Colonic mucosa (tissue), 4 donors: ENCODE data around the gene SERPINI1. TPM values are rescaled to one million over a fixed set of nuclear protein-coding genes. Genes with fewer than 3 reads are reported as not detected.

ENCODE experiments used
- DNase-seq: peaks from one replicate; pipeline ENCODE4 v3.0.0-alpha.2; 2020
- H3K27ac ChIP-seq: fragments of 200-600 bp; one replicate; pipeline ENCODE4 v1.8.0; 2021
- H3K27me3 ChIP-seq: fragments of 200-600 bp; one replicate; pipeline ENCODE4 v1.8.0; 2021
- H3K36me3 ChIP-seq: fragments of 200-600 bp; one replicate; pipeline ENCODE4 v1.8.0; 2021
- H3K4me1 ChIP-seq: fragments of 200-600 bp; one replicate; pipeline ENCODE4 v1.8.0; 2021; ENCODE audit warnings: mild to moderate bottlenecking
- H3K4me3 ChIP-seq: fragments of 200-600 bp; one replicate; pipeline ENCODE4 v1.8.0; 2021
- H3K9ac ChIP-seq, 2 donors: one replicate each; pipeline ENCODE4 v1.7.0; 2013; ENCODE audit warnings: control low read depth in 2 of 2, low read depth in 2 of 2, low read length in 2 of 2
- H3K9me3 ChIP-seq: fragments of 200-600 bp; one replicate; pipeline ENCODE4 v1.8.0; 2021
- intact Hi-C: fragments of 100-400 bp; cut with DNase I; formaldehyde crosslinking; loops from one replicate; pipeline ENCODE4 v1.14.1; 2022
- total RNA-seq, 2 donors: library from RNA; stranded (reverse); fragmentation: NEBNext Ultra II Directional in 1 of 2; extraction: Animal tissue kit (Norgen Biotek cat#: 25700) in 1 of 2; gene quantifications; one replicate each; pipeline ENCODE4 v1.2.1, GENCODE V29; 2021
- TF ChIP-seq, protein P1 (sequence below): fragments of 200-600 bp; IDR thresholded peaks from one replicate; pipeline ENCODE4 v1.8.0; 2022; ENCODE audit warnings: antibody characterized with exemption, mild to moderate bottlenecking
- donor health status: healthy.
- donor health status: DM: no; HTN: no; CAD: no.
- donor health status: DM: no; HTN: no; CAD: no.

SERPINI1 gene
- total RNA-seq, 2 donors from 2014 or later = 1.1 to 1.3 TPM

DNA sequence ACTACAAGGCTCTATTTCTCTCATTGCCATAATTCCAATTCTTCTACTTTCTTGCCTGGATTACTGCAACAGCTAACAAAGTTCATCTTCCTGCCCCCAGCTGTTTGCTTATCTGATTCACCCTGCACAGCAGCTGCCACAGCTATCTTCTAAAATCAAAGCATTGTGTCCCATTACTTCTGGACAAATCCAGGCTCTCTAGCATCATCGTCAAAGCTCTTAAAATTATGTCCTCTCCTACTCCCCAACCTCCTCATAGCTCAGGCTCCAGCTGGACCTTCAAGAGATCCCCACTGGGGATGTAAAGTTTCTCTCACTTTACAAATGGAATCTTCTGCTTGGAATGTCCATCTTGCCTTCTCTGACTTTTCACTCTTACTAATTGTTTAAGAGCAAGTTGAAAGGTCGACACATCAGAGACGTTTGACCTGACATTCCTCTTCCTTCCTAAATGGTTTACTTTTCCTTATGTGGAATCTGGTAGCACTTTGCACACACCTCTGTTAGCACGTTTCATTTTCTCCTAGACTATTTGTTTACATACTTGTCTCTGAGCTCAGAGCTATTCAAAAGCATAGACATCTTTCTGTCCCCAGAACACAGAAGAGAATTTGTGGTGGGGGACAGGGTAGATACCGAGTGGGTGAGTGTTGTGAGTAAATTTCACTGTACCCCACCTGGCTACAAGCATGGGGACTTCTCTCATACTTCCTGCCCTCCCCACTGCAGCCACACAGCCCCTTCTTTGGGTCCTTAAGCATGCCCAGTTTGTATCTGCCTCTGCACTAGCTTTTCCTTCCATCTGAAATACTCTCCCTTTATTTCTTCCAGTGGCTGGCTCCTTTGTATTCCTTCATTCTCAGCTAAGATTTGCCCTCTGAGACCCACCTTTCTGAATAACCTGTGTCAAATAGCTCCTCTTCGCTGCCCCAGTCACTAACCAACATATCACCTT lies 77.9 kb downstream of the SERPINI1 start:
- no peak overlapping the region for H3K9ac ChIP-seq
- no peaks in the 10 kb centered on the region for H3K4me1 ChIP-seq
- no peaks in the 10 kb centered on the region for H3K27me3 ChIP-seq
- no peak overlapping the region for H3K27ac ChIP-seq
- H3K4me3 ChIP-seq = no peak overlapping the region
- TF ChIP-seq, protein P1, sequence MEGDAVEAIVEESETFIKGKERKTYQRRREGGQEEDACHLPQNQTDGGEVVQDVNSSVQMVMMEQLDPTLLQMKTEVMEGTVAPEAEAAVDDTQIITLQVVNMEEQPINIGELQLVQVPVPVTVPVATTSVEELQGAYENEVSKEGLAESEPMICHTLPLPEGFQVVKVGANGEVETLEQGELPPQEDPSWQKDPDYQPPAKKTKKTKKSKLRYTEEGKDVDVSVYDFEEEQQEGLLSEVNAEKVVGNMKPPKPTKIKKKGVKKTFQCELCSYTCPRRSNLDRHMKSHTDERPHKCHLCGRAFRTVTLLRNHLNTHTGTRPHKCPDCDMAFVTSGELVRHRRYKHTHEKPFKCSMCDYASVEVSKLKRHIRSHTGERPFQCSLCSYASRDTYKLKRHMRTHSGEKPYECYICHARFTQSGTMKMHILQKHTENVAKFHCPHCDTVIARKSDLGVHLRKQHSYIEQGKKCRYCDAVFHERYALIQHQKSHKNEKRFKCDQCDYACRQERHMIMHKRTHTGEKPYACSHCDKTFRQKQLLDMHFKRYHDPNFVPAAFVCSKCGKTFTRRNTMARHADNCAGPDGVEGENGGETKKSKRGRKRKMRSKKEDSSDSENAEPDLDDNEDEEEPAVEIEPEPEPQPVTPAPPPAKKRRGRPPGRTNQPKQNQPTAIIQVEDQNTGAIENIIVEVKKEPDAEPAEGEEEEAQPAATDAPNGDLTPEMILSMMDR = no peak
- no peak for DNase-seq
- intact Hi-C loops = no loop called here
- H3K36me3 ChIP-seq = no peaks in the 10 kb centered on the region
- no peaks in the 10 kb centered on the region for H3K9me3 ChIP-seq

DNA sequence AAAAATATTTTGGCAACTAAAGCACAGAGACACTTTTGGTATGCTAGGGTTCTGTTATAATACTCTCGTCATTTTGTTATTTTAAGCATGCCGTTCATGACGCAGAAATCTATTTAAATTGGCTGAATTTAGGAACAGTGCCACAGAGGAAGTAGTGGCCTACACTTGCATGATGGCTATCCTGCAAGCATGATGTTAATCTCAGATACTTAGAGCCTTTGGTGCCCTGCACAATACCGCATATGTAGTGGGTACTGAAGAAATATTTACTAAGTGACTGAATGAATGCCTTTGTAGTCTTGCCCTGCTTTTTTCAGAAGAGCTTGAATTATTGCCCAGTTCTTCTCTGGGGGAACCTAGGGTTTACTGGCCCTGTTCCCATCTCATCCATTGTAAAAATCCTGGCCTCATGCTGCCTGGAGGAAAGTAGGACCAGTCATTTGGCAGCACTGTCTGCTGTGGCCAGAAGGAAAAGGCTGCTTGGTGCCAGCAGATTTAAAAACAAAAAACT lies 79.0 kb downstream of the SERPINI1 start:
- no peak for DNase-seq
- intact Hi-C loops = no loop called here
- Histone ChIP-seq H3K4me3 (no peak overlapping the region), H3K4me1 (no peaks in the 10 kb centered on the region), H3K9me3 (no peaks in the 10 kb centered on the region), H3K36me3 (no peaks in the 10 kb centered on the region), H3K27me3 (no peaks in the 10 kb centered on the region), H3K27ac (no peak overlapping the region), H3K9ac (no peak overlapping the region)
- TF ChIP-seq, protein P1 = no peak

DNA sequence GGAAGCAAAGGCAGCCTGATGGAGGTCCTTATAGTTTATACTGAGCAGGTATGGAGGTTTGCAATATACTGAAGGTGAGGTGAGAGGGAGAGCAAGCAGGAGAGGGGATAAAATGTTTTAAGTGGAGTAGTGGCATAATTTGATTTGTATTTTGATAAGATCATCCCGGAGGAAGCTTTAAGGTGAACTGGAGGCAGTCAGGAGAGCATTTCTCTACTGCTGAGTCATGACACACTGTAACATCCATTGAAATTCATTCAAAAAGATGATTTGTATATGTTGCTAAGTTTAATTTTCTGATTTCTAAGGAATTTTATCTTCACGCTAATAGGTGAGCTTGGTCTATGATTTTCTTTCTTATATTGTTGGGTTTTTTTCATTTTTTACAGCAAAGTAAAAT lies 81.4 kb downstream of the SERPINI1 start:
- TF ChIP-seq, protein P1 = no peak

DNA sequence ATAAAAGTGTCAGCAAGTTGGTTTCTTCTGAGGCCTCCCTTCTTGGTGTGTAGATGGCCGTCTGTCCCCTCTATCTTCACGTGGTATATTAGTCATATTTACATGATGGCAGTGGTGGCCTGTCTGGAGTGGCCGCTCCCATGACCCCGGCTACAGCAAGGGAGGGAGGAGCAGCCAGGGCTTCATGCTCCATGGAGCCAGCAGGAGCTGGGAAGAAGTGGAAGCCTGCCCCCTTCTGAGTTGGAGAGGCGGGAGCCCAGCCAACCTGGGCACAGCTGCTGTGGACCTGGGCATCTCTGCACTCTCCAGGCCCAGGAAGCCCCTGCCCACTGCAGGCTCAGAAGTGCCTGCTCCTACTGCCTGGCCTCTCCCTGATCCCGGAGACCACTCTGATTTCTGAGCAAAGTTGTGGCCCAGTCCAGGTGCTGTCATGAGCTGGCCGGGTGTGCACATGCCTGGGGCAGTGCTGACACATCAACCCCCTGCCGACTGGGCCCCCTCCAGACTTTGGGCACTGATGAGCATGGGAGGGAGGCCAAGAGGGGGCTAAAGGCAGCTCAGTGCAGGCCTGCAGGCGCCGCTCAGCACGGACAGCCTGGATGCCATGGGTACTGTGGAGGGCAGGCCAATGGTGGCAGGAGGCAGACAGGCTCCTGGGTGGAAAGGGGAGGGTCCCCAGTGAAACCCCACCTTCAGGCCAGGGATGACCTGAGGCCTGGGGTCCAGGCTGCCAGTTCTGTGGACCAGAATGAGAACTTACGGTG lies 84.8 kb downstream of the SERPINI1 start:
- intact Hi-C loops = no loop called here
- TF ChIP-seq, protein P1 = no peak
- H3K9me3 ChIP-seq = no peaks in the 10 kb centered on the region
- no peak overlapping the region for H3K4me3 ChIP-seq
- H3K4me1 ChIP-seq = no peaks in the 10 kb centered on the region
- no peaks in the 10 kb centered on the region for H3K27me3 ChIP-seq
- no peaks in the 10 kb centered on the region for H3K36me3 ChIP-seq
- H3K27ac ChIP-seq = no peak overlapping the region
- no peak for DNase-seq
- no peak overlapping the region for H3K9ac ChIP-seq

More for the DNA sequence above, 81.4 kb downstream of the SERPINI1 start:
- H3K9ac ChIP-seq = no peak overlapping the region
- H3K27me3 ChIP-seq = no peaks in the 10 kb centered on the region
- no peaks in the 10 kb centered on the region for H3K9me3 ChIP-seq
- H3K27ac ChIP-seq = no peak overlapping the region
- no peak overlapping the region for H3K4me3 ChIP-seq
- intact Hi-C loops = no loop called here
- no peaks in the 10 kb centered on the region for H3K36me3 ChIP-seq
- no peak for DNase-seq
- no peaks in the 10 kb centered on the region for H3K4me1 ChIP-seq

DNA sequence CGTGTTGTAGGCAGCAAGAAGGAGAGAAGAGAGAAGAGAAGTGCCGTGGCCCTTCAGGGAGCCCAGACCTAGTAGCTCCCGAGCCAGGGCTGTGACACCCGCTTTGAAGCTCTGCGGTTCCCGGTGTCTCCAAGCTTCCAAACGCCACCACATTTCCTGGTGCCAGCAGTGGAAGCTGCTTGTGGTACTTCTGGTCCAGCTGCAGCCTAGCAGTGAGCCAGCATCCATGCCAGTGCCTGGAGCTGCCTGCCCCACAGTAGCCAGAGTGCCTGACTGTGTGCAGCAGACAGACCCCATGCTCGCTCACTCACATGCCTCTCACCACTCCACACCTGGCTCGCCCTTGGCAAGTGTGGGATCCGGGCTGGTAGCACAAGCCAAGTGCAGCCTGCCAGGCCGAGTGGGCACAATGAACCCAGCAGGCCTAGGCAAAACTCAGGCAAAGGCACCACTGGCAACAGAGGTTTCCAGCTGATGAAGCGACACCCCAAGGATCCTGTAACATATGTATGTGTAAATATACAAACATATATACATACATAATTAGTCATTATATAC lies 85.8 kb downstream of the SERPINI1 start:
- DNase-seq = no peak
- Histone ChIP-seq H3K36me3 (no peaks in the 10 kb centered on the region), H3K27me3 (no peaks in the 10 kb centered on the region), H3K27ac (no peak overlapping the region), H3K9ac (no peak overlapping the region), H3K4me1 (no peaks in the 10 kb centered on the region), H3K4me3 (no peak overlapping the region), H3K9me3 (no peaks in the 10 kb centered on the region)
- TF ChIP-seq, protein P1 = no peak
- intact Hi-C loops = no loop called here
